Mucosa of gallbladder (tissue), 1 donor: ENCODE results near the gene PCNX2. TPM values are rescaled to one million over a fixed set of nuclear protein-coding genes. Genes with fewer than 3 reads are reported as not detected.
A peak's percentile ranks its signal among the peaks of the same experiment; 100 is the strongest.

Source experiments
- DNase-seq: peaks from one replicate; pipeline ENCODE4 v3.0.0-alpha.2; 2020; ENCODE audit warnings: low spot score
- total RNA-seq: library from RNA; stranded (reverse); gene quantifications from one replicate; pipeline ENCODE4 v1.2.1, GENCODE V29; 2021
- donor health status: DM: no; HTN: no; CAD: no.

PCNX2 gene
- total RNA-seq, 1 donor from 2014 or later = 28.4 TPM

DNA sequence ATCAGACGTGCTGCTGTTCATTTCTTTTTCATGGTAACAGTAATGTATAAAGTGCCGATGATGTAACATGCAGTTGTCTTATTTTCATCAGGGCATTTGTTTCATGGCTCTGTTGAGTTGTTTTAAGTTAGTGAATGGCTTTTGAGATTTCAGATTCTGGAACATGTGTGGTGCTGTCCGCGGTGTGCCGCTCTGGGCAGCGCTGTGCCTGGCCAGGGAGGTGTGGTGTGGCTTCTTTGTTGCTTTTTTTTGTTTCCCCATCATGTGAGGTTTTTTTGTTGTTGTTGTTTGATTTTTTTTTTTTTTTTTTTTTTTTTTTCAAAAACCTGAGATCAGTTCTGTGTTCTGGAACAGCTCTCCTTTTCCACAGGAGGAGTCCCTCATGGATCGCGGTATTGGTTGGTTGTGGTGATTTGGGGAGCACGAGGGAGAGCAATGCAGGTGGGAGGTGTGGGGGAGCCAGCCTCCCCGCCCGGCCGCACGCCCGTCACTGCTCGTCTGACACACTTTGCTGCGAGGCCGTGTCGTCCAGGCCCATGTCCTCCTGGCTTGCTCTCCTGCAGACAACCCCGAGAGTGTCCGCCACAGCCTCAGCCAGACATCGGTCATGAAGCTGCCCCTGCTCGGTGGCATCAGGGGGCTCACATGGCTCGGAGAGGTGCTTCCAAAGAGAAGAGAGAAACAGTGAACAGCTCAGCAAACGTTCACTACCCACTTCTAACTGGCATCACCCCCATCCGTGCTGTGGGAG lies 311.5 kb downstream of the PCNX2 start:
- DNase-seq = no peak

- DNase-seq = no peak
Observed at GRCh38 chr1:232983375-232983774, 312.1 kb downstream of the PCNX2 start.

DNA sequence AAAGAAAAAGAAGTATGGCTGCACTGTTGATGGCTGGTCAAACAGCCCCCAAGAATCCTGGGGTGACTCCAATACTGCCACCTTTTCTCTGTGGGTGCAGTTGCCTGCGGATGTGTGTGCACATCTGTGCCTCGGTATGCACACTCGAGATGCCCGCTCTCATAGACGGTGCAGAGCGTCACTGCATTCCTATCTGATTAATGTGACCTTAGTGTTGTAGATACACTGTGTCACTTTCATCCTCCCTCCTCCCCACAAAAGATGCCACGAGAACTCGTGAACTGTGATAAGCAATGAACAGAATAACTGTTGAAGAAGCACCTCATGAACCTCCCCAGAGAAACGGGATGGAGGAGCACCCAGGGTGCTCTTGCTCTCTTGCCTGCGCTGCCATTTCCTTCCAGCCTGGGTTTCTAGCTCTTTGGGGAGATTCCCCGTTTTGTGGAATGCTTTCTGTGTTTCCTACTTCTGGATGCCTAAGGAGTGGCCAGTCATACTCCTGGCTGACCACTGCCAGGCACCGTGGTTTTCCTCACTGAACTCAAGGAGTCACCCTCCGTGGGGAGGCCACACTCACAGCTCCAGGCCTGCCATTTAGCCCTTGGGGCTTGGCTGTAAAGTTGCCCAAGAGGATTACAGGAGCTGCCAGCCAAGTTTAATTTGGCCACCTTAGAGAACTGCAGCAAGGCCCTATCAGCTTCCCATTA lies 313.1 kb downstream of the PCNX2 start:
- no peak for DNase-seq

DNA sequence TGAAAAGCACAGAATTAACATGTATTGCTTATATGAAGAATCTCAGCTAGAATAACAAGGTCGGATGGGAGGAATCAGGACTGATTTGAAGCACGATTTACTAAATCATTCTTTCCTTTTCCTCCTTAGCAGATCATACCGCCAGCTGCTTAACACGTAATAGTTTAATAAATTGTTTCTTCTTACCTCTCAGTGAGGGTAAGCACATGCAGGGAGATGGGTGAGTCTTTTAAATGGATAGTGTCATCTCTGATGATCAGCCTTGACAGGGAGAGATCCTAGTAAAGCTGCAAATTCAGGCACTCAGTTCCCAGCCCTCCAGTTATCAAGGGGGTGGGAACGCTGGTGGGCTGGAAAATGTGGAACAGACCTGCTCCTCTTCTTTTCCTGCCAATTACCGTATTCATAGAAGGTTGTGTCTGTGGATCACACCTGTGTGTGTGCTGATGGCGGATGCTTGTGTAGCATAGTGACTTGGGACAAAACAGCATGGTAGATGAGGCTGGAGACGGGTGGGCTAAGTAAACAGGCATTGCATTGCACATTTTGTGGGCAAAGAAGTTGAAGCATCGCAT lies 314.5 kb downstream of the PCNX2 start:
- no peak for DNase-seq

DNA sequence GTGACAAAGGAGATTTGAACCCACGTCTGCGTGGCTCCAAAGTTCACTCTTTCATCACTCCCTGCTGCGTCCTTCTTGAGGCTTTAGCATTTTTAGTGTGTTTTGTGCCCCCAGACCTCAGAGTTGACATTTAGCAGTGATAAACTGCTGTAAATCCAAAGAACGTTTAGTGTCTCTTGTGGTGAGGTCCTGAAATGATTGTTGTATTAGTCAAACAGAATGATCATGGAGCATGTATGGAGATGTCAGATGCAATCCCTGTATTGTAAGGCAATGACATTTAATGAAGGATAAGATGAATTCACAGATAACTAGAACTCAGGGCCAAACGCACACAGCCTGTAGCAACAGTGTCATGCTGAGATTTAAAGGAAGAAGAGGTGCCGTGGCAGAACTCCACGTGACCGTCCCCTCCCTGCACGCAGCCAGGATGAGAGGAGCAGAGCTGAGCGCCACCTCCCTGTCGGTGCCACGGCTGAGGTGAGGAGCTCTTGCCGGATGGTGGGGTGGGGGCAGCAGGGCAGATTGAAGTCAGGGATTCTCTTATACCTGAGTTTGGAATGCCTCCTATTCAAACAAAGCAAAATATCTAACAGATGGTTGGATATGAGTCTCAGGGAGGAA lies 315.1 kb downstream of the PCNX2 start:
- DNase-seq = no peak

DNA sequence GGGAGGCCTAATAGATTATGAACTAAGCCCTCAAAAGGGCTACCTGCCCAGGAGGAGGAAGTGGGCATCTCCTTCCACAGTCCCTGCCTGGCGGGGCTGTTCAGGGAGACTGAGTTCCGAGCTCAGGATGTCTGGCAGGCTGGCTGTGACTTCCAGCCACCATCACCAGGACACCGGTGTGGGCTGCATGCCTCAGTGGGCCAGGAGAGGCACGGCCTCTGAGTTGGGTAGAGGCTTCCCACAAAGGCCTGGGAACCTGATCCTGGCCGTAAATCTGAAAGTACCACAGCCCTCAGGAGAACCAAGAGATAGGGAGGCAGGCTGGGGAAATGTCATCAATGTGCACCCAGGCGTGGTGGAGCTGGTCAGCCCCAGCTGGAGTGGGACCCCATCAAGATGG lies 316.0 kb downstream of the PCNX2 start:
- no peak for DNase-seq

DNA sequence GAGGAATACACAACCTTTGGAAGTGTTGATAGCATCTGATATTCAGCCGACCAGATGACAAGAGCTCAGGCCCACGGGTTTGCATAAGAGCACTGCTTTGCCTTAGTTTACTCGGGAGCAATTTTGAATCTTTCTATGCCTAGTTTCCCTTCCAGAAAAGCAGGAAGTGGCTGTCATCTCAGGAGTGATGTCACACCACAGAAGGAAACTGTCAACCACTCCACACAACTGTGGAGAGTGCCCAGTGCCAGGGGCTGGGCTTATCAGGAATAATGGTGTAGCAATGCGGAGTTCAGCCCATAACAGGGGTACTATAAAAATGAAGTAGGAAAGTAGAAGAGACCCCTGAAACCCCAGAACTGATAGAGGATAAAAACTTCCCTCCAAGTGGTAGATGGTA lies 316.7 kb downstream of the PCNX2 start:
- DNase-seq = no peak

GRCh38 chr1:232978091-232978634 lies 317.4 kb downstream of the PCNX2 start:
- DNase-seq = peak; percentile 33

DNA sequence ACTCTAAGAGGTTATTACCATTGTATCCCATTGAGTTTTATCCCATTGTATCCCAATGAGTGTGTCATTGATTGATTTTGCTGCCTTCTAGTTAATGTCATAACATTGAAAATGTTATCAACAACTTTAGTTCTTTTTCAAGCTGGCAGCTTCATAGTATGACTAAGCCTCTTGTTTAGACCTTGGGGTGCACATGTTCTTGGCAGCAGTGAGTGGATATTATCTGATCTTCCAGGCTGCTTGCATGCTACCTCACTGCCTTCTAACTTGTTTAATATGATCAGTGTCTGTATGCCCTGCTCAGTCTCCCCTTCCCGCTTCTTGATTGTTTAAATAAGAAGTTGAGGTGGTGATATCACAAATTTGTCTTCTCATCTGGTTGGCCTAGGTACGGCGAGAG lies 320.6 kb downstream of the PCNX2 start:
- DNase-seq = peak; percentile 68

GRCh38 chr1:232973652-232974611 lies 321.6 kb downstream of the PCNX2 start:
- DNase-seq = no peak

DNA sequence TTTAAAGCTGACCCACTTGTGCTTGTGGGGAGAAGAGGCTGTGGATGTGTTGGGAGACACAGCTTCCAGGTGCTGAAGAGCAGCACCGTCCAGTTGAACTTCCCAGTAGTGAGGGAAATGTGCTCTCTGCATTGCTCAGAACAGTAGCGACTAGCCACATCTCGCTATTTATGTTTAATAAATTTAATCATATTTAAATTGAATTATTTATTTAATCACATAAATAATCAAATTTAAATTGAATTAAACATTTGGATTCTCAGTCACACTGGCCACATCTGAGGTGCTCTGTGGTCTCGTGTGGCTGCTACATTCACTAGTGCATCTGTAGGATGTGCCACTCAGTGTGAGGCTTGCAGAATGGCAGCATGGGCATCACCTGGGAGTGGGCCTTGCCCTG lies 325.0 kb downstream of the PCNX2 start:
- no peak for DNase-seq

DNA sequence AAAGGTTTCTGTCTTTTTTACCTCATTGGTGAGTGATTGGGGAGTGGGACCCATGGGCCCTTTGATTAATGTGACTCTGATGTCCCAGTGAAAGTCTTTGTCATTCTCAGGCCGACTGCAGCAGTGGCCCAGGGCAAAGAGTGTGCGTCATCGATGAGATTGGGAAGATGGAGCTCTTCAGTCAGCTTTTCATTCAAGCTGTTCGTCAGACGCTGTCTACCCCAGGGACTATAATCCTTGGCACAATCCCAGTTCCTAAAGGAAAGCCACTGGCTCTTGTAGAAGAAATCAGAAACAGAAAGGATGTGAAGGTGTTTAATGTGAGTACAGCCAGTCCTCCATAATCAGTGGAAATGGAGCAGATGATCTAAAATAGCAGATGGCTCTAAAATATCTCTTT lies 325.7 kb downstream of the PCNX2 start:
- DNase-seq = no peak

- DNase-seq = peak; percentile 78
Observed at GRCh38 chr1:232968965-232969364, 326.6 kb downstream of the PCNX2 start.

DNA sequence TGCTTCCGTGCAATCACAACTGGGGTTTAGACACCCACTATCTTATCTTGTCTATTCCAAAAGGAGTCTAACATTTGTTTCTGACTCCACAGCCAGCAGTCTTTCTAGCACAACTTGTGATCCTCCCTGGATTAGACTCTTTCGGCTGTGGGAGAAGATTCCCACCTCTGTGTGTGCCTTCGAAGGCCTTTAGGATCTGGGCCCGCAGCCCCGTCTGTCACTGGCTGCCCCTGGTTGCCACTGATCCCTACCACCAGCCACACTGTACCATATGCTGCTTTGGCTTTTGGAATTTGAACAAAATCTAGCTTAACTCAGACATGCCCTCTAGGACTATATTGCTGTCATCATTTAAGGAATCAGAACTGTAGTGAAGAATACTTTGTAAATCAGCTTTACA lies 327.1 kb downstream of the PCNX2 start:
- DNase-seq = no peak

DNA sequence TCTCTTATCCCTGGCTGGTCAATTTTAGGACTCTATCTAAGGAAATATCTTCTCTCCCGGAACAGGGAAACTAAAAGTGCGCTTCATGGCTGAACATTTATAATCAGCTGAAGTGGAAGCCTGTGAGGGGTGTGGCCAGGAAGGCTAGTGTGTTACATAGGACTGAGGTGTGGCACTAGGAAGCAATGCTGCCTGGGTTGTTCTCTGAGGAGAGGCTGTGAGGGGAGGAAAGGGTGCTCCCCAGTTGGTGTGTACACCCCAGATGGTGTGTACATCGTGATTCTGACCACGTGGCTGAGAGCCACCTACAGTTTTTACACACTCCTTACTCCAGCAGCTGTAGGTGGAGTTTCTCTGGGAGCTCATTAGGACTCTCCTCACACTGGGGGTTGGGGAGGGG lies 328.9 kb downstream of the PCNX2 start:
- DNase-seq = peak; percentile 54

GRCh38 chr1:232965912-232966217 lies 329.7 kb downstream of the PCNX2 start:
- DNase-seq = no peak

DNA sequence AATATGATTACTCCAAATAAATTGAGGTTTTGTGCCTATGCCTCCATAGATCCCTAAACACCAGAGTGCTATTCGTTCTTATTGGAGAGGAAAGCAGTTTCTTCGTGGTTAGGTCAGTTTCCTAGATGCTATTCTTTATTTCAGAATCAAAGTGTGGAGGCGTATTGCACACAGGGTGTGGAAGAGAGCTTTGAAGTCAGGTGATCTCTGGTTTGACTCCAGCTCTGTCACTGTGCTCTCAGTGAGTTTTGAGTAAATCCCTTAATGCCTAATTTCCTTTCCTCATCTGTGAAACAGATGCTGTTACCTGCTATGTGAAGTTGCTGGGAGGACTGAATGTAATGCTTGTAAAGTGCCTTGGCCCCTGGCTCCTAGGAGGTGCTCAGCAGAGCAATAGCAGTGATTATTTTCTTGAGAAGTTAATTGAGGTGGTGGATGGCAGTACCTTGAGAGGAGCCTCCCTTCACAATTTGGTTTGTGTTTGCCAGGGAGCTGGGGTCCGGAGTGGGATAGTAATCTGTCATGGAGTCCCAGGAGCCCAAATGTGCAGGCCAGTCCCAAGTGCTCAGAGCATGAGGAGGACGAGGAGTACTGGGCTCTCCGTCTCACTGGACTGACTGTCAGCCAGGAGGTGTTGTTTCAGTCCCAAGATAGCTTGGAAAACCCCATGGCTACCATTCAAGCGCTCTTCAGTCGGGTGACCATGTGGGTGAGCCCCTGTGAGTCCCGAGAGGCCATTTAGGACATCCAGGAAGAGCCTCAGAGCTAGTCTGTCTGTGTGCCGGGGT lies 330.2 kb downstream of the PCNX2 start:
- no peak for DNase-seq

DNA sequence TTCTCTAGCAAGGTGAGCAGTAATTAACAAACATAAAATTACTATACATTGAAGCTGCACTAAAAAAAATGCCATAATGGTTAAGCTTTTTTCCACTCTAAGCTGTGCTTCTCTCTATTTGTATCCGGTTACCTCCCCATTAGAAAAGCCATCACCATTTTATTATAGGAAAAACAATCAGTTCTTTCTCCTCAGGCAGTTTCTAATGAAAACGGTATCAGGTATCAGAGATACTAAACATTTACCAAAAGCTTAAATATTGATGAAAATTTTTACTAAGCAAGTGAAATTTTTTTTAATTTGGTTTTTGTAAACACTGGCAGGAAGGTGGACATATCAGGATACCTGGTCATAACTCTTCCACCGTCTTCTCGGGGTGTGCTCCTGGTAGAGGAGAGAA lies 330.9 kb downstream of the PCNX2 start:
- no peak for DNase-seq

DNA sequence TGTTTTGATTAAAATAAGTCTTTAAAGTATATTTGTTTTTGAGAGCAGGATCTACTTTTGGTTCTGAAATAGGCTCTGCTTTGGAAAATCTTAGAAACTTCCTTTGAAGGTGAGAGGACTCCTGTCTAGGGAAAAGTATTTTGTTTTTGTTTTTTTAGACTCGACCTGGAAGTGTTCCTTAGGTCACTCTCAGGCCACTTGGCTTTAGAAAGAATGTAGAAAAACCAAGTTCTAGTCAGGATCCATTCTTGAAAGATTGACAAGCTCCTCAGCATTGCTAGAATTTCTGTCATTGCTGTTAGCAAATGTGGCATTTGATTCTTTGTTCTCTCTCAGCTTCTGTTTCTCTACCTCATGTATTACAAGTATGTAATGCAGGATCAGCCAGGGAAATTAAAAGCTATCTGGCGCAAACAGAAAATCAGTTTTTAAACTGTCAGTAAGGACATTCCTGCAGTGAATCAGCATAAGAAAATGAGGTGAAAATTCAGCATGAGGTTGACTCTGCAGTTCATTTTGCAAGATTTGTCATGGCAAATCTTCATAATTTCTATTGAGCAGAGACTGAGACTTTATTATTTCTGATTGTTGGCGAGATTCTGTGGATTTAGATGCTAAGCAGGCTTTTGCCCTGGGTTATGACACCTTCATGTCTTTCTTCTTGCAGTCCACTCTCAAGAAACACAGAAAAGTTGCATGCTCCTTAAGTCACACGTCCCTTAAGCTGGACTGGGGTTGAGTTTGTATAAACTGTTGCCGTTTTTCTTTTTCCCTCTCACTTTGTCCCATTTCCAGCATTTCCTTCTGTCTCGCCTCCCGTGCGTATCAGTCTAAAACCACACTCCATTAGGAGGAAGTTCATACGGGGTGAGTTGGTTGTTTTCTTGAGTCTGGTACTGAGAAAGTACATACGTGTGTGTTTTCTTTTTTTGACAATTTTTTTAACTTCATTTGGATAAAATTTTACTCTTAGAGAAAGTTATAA lies 332.5 kb downstream of the PCNX2 start:
- no peak for DNase-seq
